ENCODE measurements around the gene APBA2.

GRCh38 chr15:28992336-28992864, 106.6 kb downstream of the APBA2 start:
- TF ChIP-seq CTCF (IDR thresholded peaks at IDR 0.05) (no peak), EZH2 (IDR thresholded peaks at IDR 0.05) (no peak)
